HL-60 (cell line): ENCODE measurements around the gene SLC10A3.

Source experiments
- CTCF ChIP-seq: IDR thresholded peaks from one replicate; pipeline ENCODE4 v1.5.1; 2011; ENCODE audit warnings: low read length, control low read depth, inconsistent platforms; ENCODE audit not compliant: insufficient read depth
- GABPA ChIP-seq: IDR thresholded peaks from 2 replicates; pipeline ENCODE4 v1.6.1; 2012; ENCODE audit warnings: low read depth
- POLR2AphosphoS5 ChIP-seq: IDR thresholded peaks from 2 replicates; pipeline ENCODE4 v1.6.1; 2012; ENCODE audit warnings: low read depth
- REST ChIP-seq: IDR thresholded peaks from 2 replicates; pipeline ENCODE4 v1.6.1; 2012; ENCODE audit warnings: low read depth; ENCODE audit not compliant: insufficient replicate concordance

- no peak for TF ChIP-seq REST
- TF ChIP-seq CTCF: no peak
- no peak for TF ChIP-seq GABPA
- no peak for TF ChIP-seq POLR2AphosphoS5
These were observed 17.4 kb upstream of the SLC10A3 start for GRCh38 chrX:154507673-154508383.
